GM18498 (cell line): ENCODE results near the gene MAB21L4.

Experiments
- ATAC-seq: cut with Tn5 transposase; IDR thresholded peaks from one replicate; pipeline ENCODE4 v1.9.1; 2021; ENCODE audit warnings: mild to moderate bottlenecking, moderate library complexity; ENCODE audit not compliant: unreplicated experiment

The MAB21L4 gene

GRCh38 chr2:240869109-240869955 lies 26.6 kb downstream of the MAB21L4 start:
- ATAC-seq = no peak

GRCh38 chr2:240868286-240869108 lies 27.5 kb downstream of the MAB21L4 start, which contains the start of gene AGXT:
AGXT (plus strand) TSS chr2:240868824; CDS start chr2:240868866, 42 bp downstream.
- no peak for ATAC-seq

DNA sequence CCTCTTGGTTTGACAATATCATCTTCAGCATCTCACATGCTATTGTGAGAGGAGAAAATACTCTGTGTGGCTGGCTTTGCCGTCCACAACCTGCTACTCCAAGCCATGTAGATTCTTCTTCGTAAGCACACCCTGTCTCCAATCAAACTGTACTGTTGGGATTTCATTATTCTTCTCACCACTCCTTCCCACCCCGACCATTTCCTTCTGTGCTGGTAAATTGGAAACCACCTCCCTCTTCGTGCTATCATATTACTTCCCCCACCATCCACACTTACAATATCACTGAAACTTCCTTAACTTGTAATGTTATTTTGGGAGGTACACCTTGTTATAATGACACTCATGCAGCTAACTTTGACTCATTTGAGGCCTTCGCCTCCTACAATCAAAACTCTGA lies 30.6 kb downstream of the MAB21L4 start:
- ATAC-seq = no peak

DNA sequence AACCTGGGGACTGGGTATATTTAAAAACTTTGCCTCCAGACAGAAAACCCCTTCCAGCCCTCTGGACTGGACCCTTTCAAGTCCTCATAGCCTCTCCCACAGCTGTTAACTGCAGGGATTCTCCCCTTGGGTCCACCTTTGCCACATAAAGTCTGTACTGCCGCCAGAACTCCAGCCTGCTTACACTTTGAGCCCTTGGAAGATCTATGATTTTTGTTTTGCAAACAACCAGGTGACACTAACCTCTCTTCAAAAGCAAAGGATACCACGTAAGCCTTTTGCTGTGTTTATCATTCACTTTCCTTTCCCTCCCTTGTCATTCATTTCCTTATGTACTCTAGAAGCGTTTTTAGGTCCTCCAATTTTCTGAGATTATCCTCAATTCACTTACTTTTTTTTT lies 31.5 kb downstream of the MAB21L4 start:
- ATAC-seq = no peak

- no peak for ATAC-seq
Measured at GRCh38 chr2:240861547-240861946, 34.4 kb downstream of the MAB21L4 start.

GRCh38 chr2:240858871-240859270 lies 37.1 kb downstream of the MAB21L4 start:
- no peak for ATAC-seq

DNA sequence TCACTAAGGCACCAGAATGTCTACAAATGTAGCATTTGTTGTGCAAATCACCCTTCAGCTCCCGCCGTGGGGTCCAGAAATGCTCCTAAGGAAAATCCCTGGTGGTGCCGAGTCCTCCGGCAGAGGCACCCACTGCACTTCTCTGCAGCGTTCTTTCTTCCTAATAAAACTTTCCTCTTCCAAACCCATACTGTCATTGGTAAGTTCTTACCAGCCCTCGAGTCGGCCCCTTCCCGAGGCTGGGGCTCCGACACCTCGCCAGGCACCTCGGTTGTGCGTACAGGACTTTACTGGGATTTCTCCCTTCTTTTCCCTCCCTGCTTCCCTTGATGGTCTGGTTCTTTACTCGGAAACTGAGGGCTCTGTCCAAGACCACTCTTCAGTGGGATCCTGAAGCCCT lies 37.6 kb downstream of the MAB21L4 start:
- no peak for ATAC-seq

GRCh38 chr2:240857039-240858008 lies 38.6 kb downstream of the MAB21L4 start:
- no peak for ATAC-seq

DNA sequence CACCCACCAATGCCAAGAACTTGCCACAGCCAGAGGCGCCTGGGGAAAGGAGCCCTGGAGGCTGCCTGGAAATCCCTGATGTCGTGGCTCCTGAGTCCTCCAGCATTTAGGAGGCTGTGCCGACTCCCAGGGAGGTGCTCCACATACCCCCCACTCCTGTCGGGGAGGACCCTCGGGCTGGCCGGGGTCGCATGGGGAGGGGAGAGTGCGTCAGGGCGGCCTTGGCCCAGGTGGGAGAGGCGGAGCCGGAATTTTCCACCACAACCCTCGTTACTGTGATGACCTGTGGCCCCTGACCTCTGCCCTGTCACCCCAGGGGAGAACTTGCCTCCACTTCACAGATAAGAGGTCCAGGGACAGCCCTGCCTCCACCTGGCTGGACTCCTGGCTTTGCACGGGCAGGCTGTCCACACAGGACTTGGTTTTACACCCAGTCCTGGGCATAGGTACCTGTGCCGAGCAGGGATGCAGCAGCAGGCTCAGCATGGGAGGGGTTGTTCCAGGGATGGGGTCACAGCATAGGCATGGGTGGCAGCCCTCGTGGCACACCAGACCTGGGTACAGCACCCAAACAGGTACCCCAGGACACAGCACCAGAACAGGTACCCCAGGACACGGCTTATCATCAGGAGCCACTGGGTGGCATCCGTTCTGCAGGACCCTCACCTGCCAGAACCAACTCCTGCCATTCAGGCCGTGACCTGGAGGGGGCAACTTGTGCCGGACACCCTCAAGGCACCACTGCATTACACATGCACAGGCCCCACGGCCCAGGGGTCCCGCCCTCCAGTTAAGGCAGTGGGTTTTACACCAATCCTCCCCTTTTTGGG lies 39.6 kb downstream of the MAB21L4 start:
- no peak for ATAC-seq

DNA sequence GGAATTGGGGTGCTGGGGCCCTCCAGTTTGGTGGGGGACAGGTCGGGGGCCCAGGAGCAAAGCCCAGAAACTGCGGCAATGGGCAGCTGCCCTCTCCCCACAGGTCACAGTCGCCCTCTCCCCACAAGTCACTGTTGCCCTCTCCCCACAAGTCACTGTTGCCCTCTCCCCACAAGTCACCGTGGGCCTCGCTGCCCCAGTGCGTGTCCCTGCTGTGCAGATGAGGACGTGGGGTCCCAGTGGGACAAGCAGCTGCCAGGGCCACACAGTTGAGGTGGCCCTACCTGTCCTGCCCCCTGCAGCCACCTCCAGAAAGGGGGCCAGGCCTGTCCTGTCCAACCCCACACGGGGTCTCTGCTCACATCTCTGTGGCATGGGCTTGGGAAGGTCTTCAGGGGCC lies 40.3 kb downstream of the MAB21L4 start:
- ATAC-seq = no peak

GRCh38 chr2:240852671-240853314 lies 43.2 kb downstream of the MAB21L4 start:
- ATAC-seq = no peak

DNA sequence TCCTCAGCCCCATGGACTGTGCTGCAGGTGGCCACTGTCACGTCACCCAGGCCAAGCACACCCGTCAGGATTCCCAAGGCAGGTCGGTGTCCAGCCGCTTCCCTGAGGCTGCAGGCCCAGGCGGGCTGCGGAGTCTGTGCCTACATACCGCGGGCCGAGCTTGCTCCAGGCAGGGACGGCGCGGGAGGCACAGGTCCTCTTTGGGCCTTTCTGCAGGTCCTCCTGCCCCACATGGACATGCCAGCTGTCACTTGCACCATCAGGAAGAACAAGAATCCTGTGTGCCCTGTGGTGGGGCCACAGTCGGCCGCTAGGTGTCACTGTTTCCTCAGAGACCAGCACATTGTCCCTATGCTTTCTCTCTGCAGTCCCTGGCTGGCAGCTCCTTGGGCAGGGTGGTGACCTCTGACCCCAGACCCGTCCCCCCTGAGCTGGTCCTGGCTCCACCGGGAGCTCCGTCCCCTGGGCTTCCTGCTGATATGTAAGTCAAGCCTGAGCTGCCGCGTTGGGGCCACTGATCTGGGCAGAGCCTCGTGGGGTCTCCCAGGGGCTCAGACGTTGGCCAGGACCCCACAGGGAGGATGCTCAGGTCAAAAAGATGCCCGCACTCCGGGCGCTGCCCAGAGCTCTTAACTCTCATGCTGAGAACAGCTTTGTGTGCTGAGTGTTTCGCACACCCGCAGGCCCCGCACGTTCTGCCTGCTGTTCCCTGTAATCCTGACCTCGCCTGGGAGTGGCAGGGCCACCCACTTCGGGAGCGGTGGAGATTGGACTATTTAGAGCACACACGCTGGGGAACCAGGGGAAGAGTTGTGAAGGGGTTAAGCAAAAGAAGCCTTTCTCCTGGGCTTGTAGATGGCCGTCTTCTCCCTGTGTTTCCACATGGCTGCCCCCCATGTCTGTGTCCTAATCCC lies 44.6 kb downstream of the MAB21L4 start:
- ATAC-seq = no peak

DNA sequence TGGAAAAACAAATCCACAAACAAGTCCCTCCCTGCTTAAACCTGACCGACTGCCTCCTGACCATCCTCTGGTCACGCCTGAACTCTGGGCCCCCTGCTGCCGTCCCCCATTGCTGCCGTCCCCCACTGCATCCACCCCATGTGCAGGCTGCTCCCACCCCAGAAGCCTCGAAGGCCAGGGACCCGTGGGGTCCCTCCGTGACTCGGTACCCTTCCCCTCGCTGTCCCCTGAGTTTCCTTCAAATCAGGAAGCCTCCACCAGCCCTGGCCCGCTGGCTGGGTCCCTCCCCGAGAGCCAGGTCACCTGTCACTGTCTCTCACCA lies 45.2 kb downstream of the MAB21L4 start:
- no peak for ATAC-seq

GRCh38 chr2:240850026-240850425 lies 45.9 kb downstream of the MAB21L4 start:
- no peak for ATAC-seq

DNA sequence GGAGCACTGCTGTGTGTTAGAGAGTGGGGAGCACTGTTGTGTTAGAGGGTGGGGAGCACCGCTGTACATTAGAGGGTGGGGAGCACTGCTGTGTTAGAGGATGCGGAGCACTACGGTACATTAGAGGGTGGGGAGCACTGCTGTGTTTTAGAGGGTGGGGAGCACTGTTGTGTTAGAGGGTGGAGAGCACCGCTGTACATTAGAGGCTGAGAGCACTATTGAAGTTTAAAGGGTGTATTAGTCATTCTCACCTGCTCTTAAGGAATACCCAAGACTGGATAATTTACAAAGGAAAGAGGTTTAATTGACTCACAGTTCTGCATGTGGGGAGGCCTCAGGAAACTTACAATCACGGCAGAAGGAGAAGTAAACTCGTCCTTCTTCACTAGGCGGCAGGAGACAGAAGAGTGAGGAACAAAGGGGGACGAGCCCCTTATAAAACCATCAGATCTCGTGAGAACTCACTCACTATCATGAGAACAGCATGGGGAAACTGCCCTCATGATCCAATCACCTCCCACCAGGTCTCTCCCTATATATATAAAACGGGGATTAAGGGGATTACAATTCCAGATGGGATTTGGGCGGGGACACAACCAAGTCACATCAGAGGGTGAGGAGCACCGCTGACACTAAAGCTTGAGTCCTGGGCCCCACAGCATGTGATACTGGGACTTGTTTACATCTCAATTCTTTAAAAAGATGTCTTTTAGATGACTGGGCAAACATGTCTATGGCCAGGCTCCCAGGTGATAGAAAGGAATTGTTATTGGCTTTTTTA lies 46.9 kb downstream of the MAB21L4 start:
- ATAC-seq = no peak

- no peak for ATAC-seq
Measured at GRCh38 chr2:240847817-240848216, 48.1 kb downstream of the MAB21L4 start.

DNA sequence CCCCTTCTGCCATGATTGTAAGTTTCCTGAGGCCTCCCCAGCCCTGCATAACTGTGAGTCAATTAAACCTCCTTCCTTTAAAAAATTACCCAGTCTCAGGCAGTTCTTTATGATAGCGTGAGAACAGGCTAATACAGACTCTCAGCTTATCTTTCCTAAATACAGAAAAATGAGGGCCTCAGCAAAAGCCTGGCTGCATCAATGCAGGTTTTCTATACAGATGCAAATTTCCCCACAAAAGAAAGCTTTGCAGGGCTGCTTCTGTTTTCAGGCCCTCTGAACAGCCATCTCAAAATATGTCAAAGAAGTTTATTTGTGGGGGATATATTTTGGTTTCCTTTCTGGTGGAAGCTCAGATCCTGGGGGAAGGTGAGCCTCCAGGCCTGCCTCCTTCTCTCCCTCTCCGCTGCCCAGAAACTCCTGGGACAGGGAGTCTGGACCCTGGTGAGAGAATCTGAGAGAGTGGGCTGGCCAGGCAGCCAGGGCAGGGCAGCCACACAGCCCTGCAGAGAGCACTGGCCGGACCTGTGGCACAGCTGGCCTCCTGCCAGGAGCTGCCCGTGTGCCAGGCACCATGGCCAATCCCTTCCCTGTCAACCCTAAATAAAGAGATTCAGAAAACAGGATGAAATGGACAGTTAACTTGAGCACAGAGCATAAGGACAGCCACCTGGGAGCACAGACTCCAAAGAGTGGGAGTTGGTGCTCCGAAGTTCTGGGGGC lies 48.9 kb downstream of the MAB21L4 start:
- no peak for ATAC-seq
